WTC11 (cell line): Measurements from ENCODE around the gene ITGA1. TPM values are rescaled to one million over a fixed set of nuclear protein-coding genes. Genes with fewer than 3 reads are reported as not detected.

ENCODE experiments used
- ATAC-seq: fragments of 200-7000 bp; cut with Tn5 transposase; 2 replicates; pipeline ENCODE4 v1.10.0; 2021; ENCODE audit warnings: mild to moderate bottlenecking, moderate library complexity
- CTCF ChIA-PET: fragments of 300-600 bp; sonication (Branson Sonifier 250); formaldehyde crosslinking; loops from one replicate; lab custom pipeline; 2021; ENCODE audit warnings: antibody characterized with exemption; lab: Charles Lee
- POLR2A ChIA-PET: fragments of 350-600 bp; sonication (Branson Sonifier 250); formaldehyde crosslinking; loops from one replicate; lab custom pipeline; 2021; ENCODE audit warnings: antibody characterized with exemption; lab: Charles Lee
- DNase-seq: peaks from one replicate; pipeline ENCODE4 v3.0.0; 2021; ENCODE audit warnings: low spot score
- H3K27ac Mint-ChIP-seq: 2 replicates; pipeline ENCODE4 v1.8.0; 2021; ENCODE audit warnings: mixed read lengths
- H3K27me3 Mint-ChIP-seq: 2 replicates; pipeline ENCODE4 v1.8.0; 2021; ENCODE audit warnings: low read depth, mild to moderate bottlenecking, moderate library complexity, mixed read lengths
- H3K36me3 Mint-ChIP-seq: 2 replicates; pipeline ENCODE4 v1.8.0; 2021; ENCODE audit warnings: mixed read lengths
- H3K4me1 Mint-ChIP-seq: 2 replicates; pipeline ENCODE4 v1.8.0; 2022; ENCODE audit warnings: mixed read lengths
- H3K4me3 Mint-ChIP-seq: 2 replicates; pipeline ENCODE4 v1.8.0; 2021; ENCODE audit warnings: mild to moderate bottlenecking, moderate library complexity, mixed read lengths
- H3K9me3 Mint-ChIP-seq: 2 replicates; pipeline ENCODE4 v1.8.0; 2021; ENCODE audit warnings: mixed read lengths
- ATF2 ChIP-seq: sonication (generic); formaldehyde crosslinking; IDR thresholded peaks from 2 replicates; pipeline ENCODE4 v1.8.1; 2022; ENCODE audit warnings: low read depth, missing genetic modification reagents, borderline replicate concordance
- CBFB ChIP-seq: sonication (generic); formaldehyde crosslinking; IDR thresholded peaks from 2 replicates; pipeline ENCODE4 v1.8.1; 2022; ENCODE audit warnings: mild to moderate bottlenecking, low read depth, missing genetic modification reagents
- CDX4 ChIP-seq: fragments of 250-450 bp; sonication (Bioruptor Pico); IDR thresholded peaks from 2 replicates; pipeline ENCODE4 v1.9.0; 2021; ENCODE audit warnings: moderate library complexity, mild to moderate bottlenecking, inconsistent platforms, borderline replicate concordance
- E2F5 ChIP-seq: sonication (generic); formaldehyde crosslinking; IDR thresholded peaks from 2 replicates; pipeline ENCODE4 v1.8.1; 2022; ENCODE audit warnings: mild to moderate bottlenecking, moderate library complexity, missing genetic modification reagents
- EMX1 ChIP-seq: fragments of 250-450 bp; sonication (Bioruptor Pico); IDR thresholded peaks from 2 replicates; pipeline ENCODE4 v1.8.0; 2021; ENCODE audit warnings: mild to moderate bottlenecking
- ETV6 ChIP-seq: sonication (generic); formaldehyde crosslinking; IDR thresholded peaks from 2 replicates; pipeline ENCODE4 v1.8.1; 2022; ENCODE audit warnings: mild to moderate bottlenecking, missing genetic modification reagents
- GTF2I ChIP-seq: fragments of 250-450 bp; sonication (Bioruptor Pico); conservative IDR thresholded peaks from 2 replicates; pipeline ENCODE4 v1.4.0; 2021; ENCODE audit warnings: mild to moderate bottlenecking
- HMGA2 ChIP-seq: fragments of 250-450 bp; sonication (Bioruptor Pico); IDR thresholded peaks from 2 replicates; pipeline ENCODE4 v1.4.0; 2021; ENCODE audit warnings: mild to moderate bottlenecking, moderate library complexity
- IRF1 ChIP-seq: sonication (generic); formaldehyde crosslinking; IDR thresholded peaks from 2 replicates; pipeline ENCODE4 v1.8.0; 2023; ENCODE audit warnings: missing genetic modification reagents
- MYBL2 ChIP-seq: sonication (generic); formaldehyde crosslinking; IDR thresholded peaks from 2 replicates; pipeline ENCODE4 v1.8.1; 2023; ENCODE audit warnings: mild to moderate bottlenecking, moderate library complexity, missing genetic modification reagents
- NR1H2 ChIP-seq: sonication (generic); formaldehyde crosslinking; IDR thresholded peaks from 2 replicates; pipeline ENCODE4 v1.9.0; 2021; ENCODE audit warnings: mild to moderate bottlenecking, moderate library complexity, missing genetic modification reagents
- PREB ChIP-seq: sonication (generic); formaldehyde crosslinking; IDR thresholded peaks from 2 replicates; pipeline ENCODE4 v1.8.1; 2022; ENCODE audit warnings: mild to moderate bottlenecking, missing genetic modification reagents, moderate library complexity, borderline replicate concordance
- PRRX2 ChIP-seq: fragments of 250-450 bp; sonication (Bioruptor Pico); IDR thresholded peaks from 2 replicates; pipeline ENCODE4 v1.8.0; 2021; ENCODE audit warnings: mild to moderate bottlenecking
- ZBTB21 ChIP-seq: sonication (generic); formaldehyde crosslinking; IDR thresholded peaks from 2 replicates; pipeline ENCODE4 v1.8.1; 2023; ENCODE audit warnings: mild to moderate bottlenecking, missing genetic modification reagents, borderline replicate concordance
- ZNF121 ChIP-seq: sonication (generic); formaldehyde crosslinking; IDR thresholded peaks from 2 replicates; pipeline ENCODE4 v1.8.0; 2023; ENCODE audit warnings: missing genetic modification reagents
- ZNF138 ChIP-seq: sonication (generic); formaldehyde crosslinking; conservative IDR thresholded peaks from 2 replicates; pipeline ENCODE4 v1.8.1; 2022; ENCODE audit warnings: mild to moderate bottlenecking, moderate library complexity, missing genetic modification reagents
- ZNF219 ChIP-seq: sonication (generic); formaldehyde crosslinking; IDR thresholded peaks from 2 replicates; pipeline ENCODE4 v1.8.0; 2023; ENCODE audit warnings: missing genetic modification reagents, mild to moderate bottlenecking, borderline replicate concordance
- ZNF232 ChIP-seq: sonication (generic); formaldehyde crosslinking; IDR thresholded peaks from 2 replicates; pipeline ENCODE4 v1.8.0; 2022; ENCODE audit warnings: mild to moderate bottlenecking, missing genetic modification reagents
- ZNF317 ChIP-seq: sonication (generic); formaldehyde crosslinking; IDR thresholded peaks from 2 replicates; pipeline ENCODE4 v1.8.1; 2023; ENCODE audit warnings: low read depth, mild to moderate bottlenecking, moderate library complexity, missing genetic modification reagents, borderline replicate concordance
- ZNF671 ChIP-seq: fragments of 250-450 bp; sonication (Bioruptor Pico); IDR thresholded peaks from 2 replicates; pipeline ENCODE4 v1.8.0; 2021; ENCODE audit warnings: mild to moderate bottlenecking
- total RNA-seq: library from RNA; stranded (reverse); gene quantifications from 3 replicates; pipeline ENCODE4 v1.2.3, GENCODE V29; 2021
- TF ChIP-seq, protein P1 (sequence below): sonication (generic); formaldehyde crosslinking; IDR thresholded peaks from 2 replicates; pipeline ENCODE4 v1.8.0; 2022; ENCODE audit warnings: mild to moderate bottlenecking, missing genetic modification reagents
- TF ChIP-seq, protein P2 (sequence below): sonication (generic); formaldehyde crosslinking; IDR thresholded peaks from 2 replicates; pipeline ENCODE4 v1.8.1; 2023; ENCODE audit warnings: mild to moderate bottlenecking, missing genetic modification reagents
- TF ChIP-seq, protein P3 (sequence below): sonication (generic); formaldehyde crosslinking; IDR thresholded peaks from 2 replicates; pipeline ENCODE4 v1.8.0; 2022; ENCODE audit warnings: mild to moderate bottlenecking, missing genetic modification reagents
- TF ChIP-seq, protein P4 (sequence below): sonication (generic); formaldehyde crosslinking; IDR thresholded peaks from 2 replicates; pipeline ENCODE4 v1.8.1; 2023; ENCODE audit warnings: mild to moderate bottlenecking, moderate library complexity, missing genetic modification reagents

ITGA1 gene
- total RNA-seq, 1 experiment from 2014 or later = 6.5 TPM

- Mint-ChIP-seq H3K27ac (no peak overlapping the region), H3K36me3 (no peaks in the 10 kb centered on the region), H3K4me3 (no peak overlapping the region), H3K9me3 (no peaks in the 10 kb centered on the region), H3K27me3 (no peaks in the 10 kb centered on the region), H3K4me1 (peaks cover 18% of the 10 kb centered on the region)
- TF ChIP-seq ZNF671 (CRISPR knock-in tag) = no peak
- no peak for TF ChIP-seq PREB (CRISPR knock-in tag)
- TF ChIP-seq IRF1 (CRISPR knock-in tag) = no peak
- TF ChIP-seq ZNF138 (CRISPR knock-in tag) = no peak
- TF ChIP-seq, protein P1, sequence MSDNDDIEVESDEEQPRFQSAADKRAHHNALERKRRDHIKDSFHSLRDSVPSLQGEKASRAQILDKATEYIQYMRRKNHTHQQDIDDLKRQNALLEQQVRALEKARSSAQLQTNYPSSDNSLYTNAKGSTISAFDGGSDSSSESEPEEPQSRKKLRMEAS = no peak
- TF ChIP-seq HMGA2 (CRISPR knock-in tag) = no peak
- no peak for TF ChIP-seq EMX1
- TF ChIP-seq, protein P2, sequence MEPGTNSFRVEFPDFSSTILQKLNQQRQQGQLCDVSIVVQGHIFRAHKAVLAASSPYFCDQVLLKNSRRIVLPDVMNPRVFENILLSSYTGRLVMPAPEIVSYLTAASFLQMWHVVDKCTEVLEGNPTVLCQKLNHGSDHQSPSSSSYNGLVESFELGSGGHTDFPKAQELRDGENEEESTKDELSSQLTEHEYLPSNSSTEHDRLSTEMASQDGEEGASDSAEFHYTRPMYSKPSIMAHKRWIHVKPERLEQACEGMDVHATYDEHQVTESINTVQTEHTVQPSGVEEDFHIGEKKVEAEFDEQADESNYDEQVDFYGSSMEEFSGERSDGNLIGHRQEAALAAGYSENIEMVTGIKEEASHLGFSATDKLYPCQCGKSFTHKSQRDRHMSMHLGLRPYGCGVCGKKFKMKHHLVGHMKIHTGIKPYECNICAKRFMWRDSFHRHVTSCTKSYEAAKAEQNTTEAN (CRISPR knock-in tag) = no peak
- TF ChIP-seq ZNF121 (CRISPR knock-in tag) = no peak
- DNase-seq (no peak), ATAC-seq (peak; percentile 21; the same call in 1 of the 2 replicates)
- CTCF ChIA-PET = interaction anchor here (0.8 kb wide), 1 partner anchor 23 kb away, joined by 3 read pairs; no protein-coding TSS in a partner anchor
- POLR2A ChIA-PET = no interaction called here
Observed at GRCh38 chr5:52776116-52776515, 11.6 kb upstream of the ITGA1 start.

- H3K27me3 Mint-ChIP-seq = no peaks in the 10 kb centered on the region
- H3K9me3 Mint-ChIP-seq = no peaks in the 10 kb centered on the region
- DNase-seq (no peak), ATAC-seq (no peak)
- no peak overlapping the region for H3K4me3 Mint-ChIP-seq
- no peak overlapping the region for H3K27ac Mint-ChIP-seq
- CTCF ChIA-PET = no interaction called here
- peaks cover 18% of the 10 kb centered on the region for H3K4me1 Mint-ChIP-seq
- no peaks in the 10 kb centered on the region for H3K36me3 Mint-ChIP-seq
- POLR2A ChIA-PET = no interaction called here
- TF ChIP-seq ZNF317 (no peak), CDX4 (CRISPR knock-in tag) (no peak), ZBTB21 (no peak), ZNF219 (CRISPR knock-in tag) (no peak), ETV6 (CRISPR knock-in tag) (no peak), PRRX2 (no peak), ZNF138 (CRISPR knock-in tag) (no peak), NR1H2 (CRISPR knock-in tag) (no peak), ZNF232 (CRISPR knock-in tag) (no peak), MYBL2 (CRISPR knock-in tag) (no peak), IRF1 (CRISPR knock-in tag) (no peak), ATF2 (no peak), E2F5 (CRISPR knock-in tag) (no peak), GTF2I (CRISPR knock-in tag) (no peak), CBFB (CRISPR knock-in tag) (no peak)
- TF ChIP-seq, protein P3, sequence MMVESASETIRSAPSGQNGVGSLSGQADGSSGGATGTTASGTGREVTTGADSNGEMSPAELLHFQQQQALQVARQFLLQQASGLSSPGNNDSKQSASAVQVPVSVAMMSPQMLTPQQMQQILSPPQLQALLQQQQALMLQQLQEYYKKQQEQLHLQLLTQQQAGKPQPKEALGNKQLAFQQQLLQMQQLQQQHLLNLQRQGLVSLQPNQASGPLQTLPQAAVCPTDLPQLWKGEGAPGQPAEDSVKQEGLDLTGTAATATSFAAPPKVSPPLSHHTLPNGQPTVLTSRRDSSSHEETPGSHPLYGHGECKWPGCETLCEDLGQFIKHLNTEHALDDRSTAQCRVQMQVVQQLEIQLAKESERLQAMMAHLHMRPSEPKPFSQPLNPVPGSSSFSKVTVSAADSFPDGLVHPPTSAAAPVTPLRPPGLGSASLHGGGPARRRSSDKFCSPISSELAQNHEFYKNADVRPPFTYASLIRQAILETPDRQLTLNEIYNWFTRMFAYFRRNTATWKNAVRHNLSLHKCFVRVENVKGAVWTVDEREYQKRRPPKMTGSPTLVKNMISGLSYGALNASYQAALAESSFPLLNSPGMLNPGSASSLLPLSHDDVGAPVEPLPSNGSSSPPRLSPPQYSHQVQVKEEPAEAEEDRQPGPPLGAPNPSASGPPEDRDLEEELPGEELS (CRISPR knock-in tag) = no peak
- TF ChIP-seq, protein P1 = no peak
- TF ChIP-seq, protein P4, sequence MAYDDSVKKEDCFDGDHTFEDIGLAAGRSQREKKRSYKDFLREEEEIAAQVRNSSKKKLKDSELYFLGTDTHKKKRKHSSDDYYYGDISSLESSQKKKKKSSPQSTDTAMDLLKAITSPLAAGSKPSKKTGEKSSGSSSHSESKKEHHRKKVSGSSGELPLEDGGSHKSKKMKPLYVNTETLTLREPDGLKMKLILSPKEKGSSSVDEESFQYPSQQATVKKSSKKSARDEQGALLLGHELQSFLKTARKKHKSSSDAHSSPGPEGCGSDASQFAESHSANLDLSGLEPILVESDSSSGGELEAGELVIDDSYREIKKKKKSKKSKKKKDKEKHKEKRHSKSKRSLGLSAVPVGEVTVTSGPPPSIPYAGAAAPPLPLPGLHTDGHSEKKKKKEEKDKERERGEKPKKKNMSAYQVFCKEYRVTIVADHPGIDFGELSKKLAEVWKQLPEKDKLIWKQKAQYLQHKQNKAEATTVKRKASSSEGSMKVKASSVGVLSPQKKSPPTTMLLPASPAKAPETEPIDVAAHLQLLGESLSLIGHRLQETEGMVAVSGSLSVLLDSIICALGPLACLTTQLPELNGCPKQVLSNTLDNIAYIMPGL = no peak
Observed at GRCh38 chr5:52777186-52777585, 10.5 kb upstream of the ITGA1 start.
